Activated naive CD4-positive, alpha-beta T cell treated with anti-CD3 and anti-CD28 coated beads for 36 hours (primary cell): Measurements from ENCODE around the gene SYT2. TPM values are rescaled to one million over a fixed set of nuclear protein-coding genes. Genes with fewer than 3 reads are reported as not detected.
"Not testable (repeated sequence)": the region's sequence is repeated elsewhere in the genome, so short reads cannot be mapped to it uniquely, and the experiment has no call there.

Experiments
- CTCF ChIA-PET: fragments of 350-600 bp; sonication (Branson Sonifier 250); formaldehyde crosslinking; loops from one replicate; lab custom pipeline; 2021; ENCODE audit warnings: antibody characterized with exemption; lab: Charles Lee
- DNase-seq: peaks from one replicate; pipeline ENCODE4 v3.0.0-alpha.2; 2020
- H3K27ac Mint-ChIP-seq: one replicate; pipeline ENCODE4 v1.8.0; 2021; ENCODE audit warnings: mild to moderate bottlenecking, mixed read lengths
- H3K27me3 Mint-ChIP-seq: one replicate; pipeline ENCODE4 v1.8.0; 2021; ENCODE audit warnings: low read depth, mixed read lengths
- H3K36me3 Mint-ChIP-seq: one replicate; pipeline ENCODE4 v1.8.0; 2021; ENCODE audit warnings: low read depth, mixed read lengths
- H3K4me1 Mint-ChIP-seq: one replicate; pipeline ENCODE4 v1.8.0; 2021; ENCODE audit warnings: low read depth, mixed read lengths
- H3K4me3 Mint-ChIP-seq: one replicate; pipeline ENCODE4 v1.8.0; 2021; ENCODE audit warnings: mild to moderate bottlenecking, moderate library complexity, mixed read lengths
- H3K9me3 Mint-ChIP-seq: one replicate; pipeline ENCODE4 v1.8.0; 2021; ENCODE audit warnings: mixed read lengths
- intact Hi-C: fragments of 100-400 bp; cut with micrococcal nuclease; formaldehyde crosslinking; loops from one replicate; pipeline ENCODE4 v1.15.1; 2023
- total RNA-seq, 2 experiments: library from RNA; stranded (reverse); gene quantifications; one replicate each; pipeline ENCODE4 v1.2.3, GENCODE V29; 2021

Gene SYT2
- total RNA-seq, 2 experiments from 2014 or later, result not detected

- Mint-ChIP-seq H3K9me3 (no peaks in the 10 kb centered on the region), H3K4me1 (peaks cover 8% of the 10 kb centered on the region), H3K36me3 (no peaks in the 10 kb centered on the region), H3K27ac (no peak overlapping the region), H3K4me3 (no peak overlapping the region), H3K27me3 (peaks cover 4% of the 10 kb centered on the region)
- DNase-seq, result no peak
- CTCF ChIA-PET, result no interaction called here
- intact Hi-C loops, result no loop called here
Measured at GRCh38 chr1:202623075-202623474, 87.2 kb downstream of the SYT2 start.

GRCh38 chr1:202622388-202622787 is 87.9 kb downstream of the SYT2 start:
- no peaks in the 10 kb centered on the region for H3K9me3 Mint-ChIP-seq
- no peak for DNase-seq
- no peaks in the 10 kb centered on the region for H3K36me3 Mint-ChIP-seq
- H3K4me3 Mint-ChIP-seq, result no peak overlapping the region
- no peak overlapping the region for H3K27ac Mint-ChIP-seq
- CTCF ChIA-PET, result interaction anchor here (1.0 kb wide), 1 partner anchor 38 kb away, joined by 3 read pairs; no protein-coding TSS in a partner anchor
- intact Hi-C loops, result no loop called here
- peaks cover 7% of the 10 kb centered on the region for H3K27me3 Mint-ChIP-seq
- H3K4me1 Mint-ChIP-seq, result peaks cover 2% of the 10 kb centered on the region

GRCh38 chr1:202621446-202621845 is 88.8 kb downstream of the SYT2 start:
- H3K9me3 Mint-ChIP-seq, result no peaks in the 10 kb centered on the region
- H3K4me3 Mint-ChIP-seq, result no peak overlapping the region
- H3K4me1 Mint-ChIP-seq, result peaks cover under 1% of the 10 kb centered on the region
- DNase-seq, result no peak
- intact Hi-C loops, result no loop called here
- H3K36me3 Mint-ChIP-seq, result no peaks in the 10 kb centered on the region
- peaks cover 14% of the 10 kb centered on the region for H3K27me3 Mint-ChIP-seq
- CTCF ChIA-PET, result no interaction called here
- H3K27ac Mint-ChIP-seq, result no peak overlapping the region

- H3K4me3 Mint-ChIP-seq, intact Hi-C loops, DNase-seq, CTCF ChIA-PET, H3K9me3 Mint-ChIP-seq, H3K36me3 Mint-ChIP-seq, H3K27ac Mint-ChIP-seq: not testable (repeated sequence)
- Mint-ChIP-seq H3K4me1 (peaks cover 13% of the 10 kb centered on the region), H3K27me3 (peaks cover 19% of the 10 kb centered on the region)
Measured at GRCh38 chr1:202620036-202620435, 90.2 kb downstream of the SYT2 start.

GRCh38 chr1:202619505-202619904 is 90.7 kb downstream of the SYT2 start:
- Mint-ChIP-seq H3K27me3 (peaks cover 19% of the 10 kb centered on the region), H3K27ac (no peak overlapping the region), H3K9me3 (no peaks in the 10 kb centered on the region), H3K4me3 (no peak overlapping the region), H3K36me3 (no peaks in the 10 kb centered on the region), H3K4me1 (peaks cover 13% of the 10 kb centered on the region)
- CTCF ChIA-PET, result no interaction called here
- no peak for DNase-seq
- intact Hi-C loops, result no loop called here

GRCh38 chr1:202619012-202619411 is 91.2 kb downstream of the SYT2 start:
- CTCF ChIA-PET, H3K36me3 Mint-ChIP-seq, DNase-seq, H3K9me3 Mint-ChIP-seq, H3K4me3 Mint-ChIP-seq, intact Hi-C loops, H3K27ac Mint-ChIP-seq: not testable (repeated sequence)
- H3K4me1 Mint-ChIP-seq, result peaks cover 13% of the 10 kb centered on the region
- H3K27me3 Mint-ChIP-seq, result peaks cover 19% of the 10 kb centered on the region

GRCh38 chr1:202616355-202616915 is 93.8 kb downstream of the SYT2 start:
- peaks cover 13% of the 10 kb centered on the region for H3K4me1 Mint-ChIP-seq

GRCh38 chr1:202615501-202616354 is 94.5 kb downstream of the SYT2 start:
- intact Hi-C loops, result no loop called here
- Mint-ChIP-seq H3K4me3 (no peak overlapping the region), H3K9me3 (no peaks in the 10 kb centered on the region), H3K27me3 (peaks cover 19% of the 10 kb centered on the region), H3K36me3 (no peaks in the 10 kb centered on the region), H3K4me1 (peaks cover 13% of the 10 kb centered on the region), H3K27ac (no peak overlapping the region)
- DNase-seq, result no peak
- CTCF ChIA-PET, result interaction anchor here (1.4 kb wide), 1 partner anchor 151 kb away, joined by 4 read pairs; no protein-coding TSS in a partner anchor

More at GRCh38 chr1:202616355-202616915, 93.8 kb downstream of the SYT2 start:
- H3K4me3 Mint-ChIP-seq, result no peak overlapping the region
- no peaks in the 10 kb centered on the region for H3K9me3 Mint-ChIP-seq
- no peaks in the 10 kb centered on the region for H3K36me3 Mint-ChIP-seq
- CTCF ChIA-PET, result interaction anchor here (1.4 kb wide), 1 partner anchor 152 kb away, joined by 4 read pairs; no protein-coding TSS in a partner anchor
- peaks cover 19% of the 10 kb centered on the region for H3K27me3 Mint-ChIP-seq
- intact Hi-C loops, result no loop called here
- H3K27ac Mint-ChIP-seq, result no peak overlapping the region
- no peak for DNase-seq

- CTCF ChIA-PET, result interaction anchor here (1.3 kb wide), 1 partner anchor 104 kb away, joined by 4 read pairs; no protein-coding TSS in a partner anchor
- H3K4me3 Mint-ChIP-seq, H3K36me3 Mint-ChIP-seq, DNase-seq, H3K27ac Mint-ChIP-seq, H3K9me3 Mint-ChIP-seq, intact Hi-C loops: not testable (repeated sequence)
- Mint-ChIP-seq H3K4me1 (peaks cover 13% of the 10 kb centered on the region), H3K27me3 (peaks cover 19% of the 10 kb centered on the region)
Measured at GRCh38 chr1:202615208-202615500, 95.1 kb downstream of the SYT2 start.

GRCh38 chr1:202614363-202615207 is 95.7 kb downstream of the SYT2 start:
- Mint-ChIP-seq H3K4me1 (peaks cover 13% of the 10 kb centered on the region), H3K27me3 (peaks cover 17% of the 10 kb centered on the region)
- CTCF ChIA-PET, result interaction anchor here (1.3 kb wide), 1 partner anchor 105 kb away, joined by 4 read pairs; no protein-coding TSS in a partner anchor
- H3K27ac Mint-ChIP-seq, H3K36me3 Mint-ChIP-seq, H3K4me3 Mint-ChIP-seq, H3K9me3 Mint-ChIP-seq, DNase-seq, intact Hi-C loops: not testable (repeated sequence)

GRCh38 chr1:202613571-202613970 is 96.7 kb downstream of the SYT2 start:
- DNase-seq, result no peak
- peaks cover 13% of the 10 kb centered on the region for H3K4me1 Mint-ChIP-seq
- H3K36me3 Mint-ChIP-seq, result peaks cover 3% of the 10 kb centered on the region
- no peak overlapping the region for H3K27ac Mint-ChIP-seq
- peaks cover 16% of the 10 kb centered on the region for H3K27me3 Mint-ChIP-seq
- H3K4me3 Mint-ChIP-seq, result no peak overlapping the region
- intact Hi-C loops, result no loop called here
- no peaks in the 10 kb centered on the region for H3K9me3 Mint-ChIP-seq
- CTCF ChIA-PET, result interaction anchor here (1.3 kb wide), 1 partner anchor 106 kb away, joined by 4 read pairs; no protein-coding TSS in a partner anchor

- CTCF ChIA-PET, result interaction anchor here (1.0 to 1.1 kb wide), 2 partner anchors 14 to 266 kb away, joined by 3 to 4 read pairs; no protein-coding TSS in a partner anchor
- H3K36me3 Mint-ChIP-seq, intact Hi-C loops, DNase-seq, H3K9me3 Mint-ChIP-seq, H3K4me3 Mint-ChIP-seq, H3K27ac Mint-ChIP-seq: not testable (repeated sequence)
- peaks cover 10% of the 10 kb centered on the region for H3K27me3 Mint-ChIP-seq
- peaks cover 13% of the 10 kb centered on the region for H3K4me1 Mint-ChIP-seq
Measured at GRCh38 chr1:202612036-202612435, 98.2 kb downstream of the SYT2 start.
